NCI-H526 (cell line): ENCODE measurements around the gene MRPL42.
"Not testable (repeated sequence)": the region's sequence is repeated elsewhere in the genome, so short reads cannot be mapped to it uniquely, and the experiment has no call there.

ENCODE experiments used
- DNase-seq, 2 experiments: peaks; one replicate each; lab custom pipeline; 2025; lab: John Stamatoyannopoulos, UW

MRPL42 gene

DNA sequence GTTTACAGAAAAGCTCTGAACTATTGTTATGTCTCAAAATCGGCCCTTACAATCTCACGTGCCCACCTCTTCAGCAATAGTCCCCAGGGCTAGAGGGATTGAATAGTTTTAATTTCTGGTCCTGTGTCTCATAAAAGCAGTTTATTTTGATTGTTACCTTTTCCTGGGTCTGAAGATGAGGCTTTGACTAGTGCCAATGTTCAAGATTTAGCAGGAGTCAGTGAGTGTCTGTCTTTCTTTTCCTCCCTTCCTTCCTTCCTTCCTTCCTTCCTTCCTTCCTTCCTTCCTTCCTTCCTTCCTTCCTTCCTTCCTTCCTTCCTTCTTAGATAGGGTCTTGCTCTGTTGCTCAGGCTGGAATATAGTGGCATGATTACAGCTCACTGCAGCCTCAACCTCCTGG is 80.5 kb downstream of the MRPL42 start:
- no peak for DNase-seq

DNA sequence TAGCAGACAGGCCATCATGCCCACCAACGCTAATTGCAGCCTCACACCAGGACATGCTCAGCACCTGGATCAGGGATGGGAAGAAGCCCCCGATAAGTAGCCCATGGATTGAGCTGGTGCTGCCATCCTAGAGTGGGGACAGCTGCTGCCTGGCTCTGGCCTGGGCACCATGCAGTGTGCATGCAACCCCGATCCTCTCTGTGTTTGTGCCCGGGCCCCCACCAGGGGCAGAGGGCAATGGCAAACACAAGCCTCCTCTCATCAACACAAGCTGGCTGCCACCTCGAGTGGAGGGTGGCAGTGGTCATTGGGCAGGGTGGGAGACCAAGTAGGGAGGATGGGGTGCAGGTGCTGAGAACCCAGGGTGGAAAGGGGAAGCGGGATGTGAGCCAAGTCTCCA is 81.9 kb downstream of the MRPL42 start:
- no peak for DNase-seq

- DNase-seq = no peak
Measured at GRCh38 chr12:93550748-93551611, 83.7 kb downstream of the MRPL42 start.

- no peak for DNase-seq
Measured at GRCh38 chr12:93552427-93552826, 85.1 kb downstream of the MRPL42 start.

- DNase-seq = not testable (repeated sequence)
Measured at GRCh38 chr12:93557879-93558278, 90.6 kb downstream of the MRPL42 start.

DNA sequence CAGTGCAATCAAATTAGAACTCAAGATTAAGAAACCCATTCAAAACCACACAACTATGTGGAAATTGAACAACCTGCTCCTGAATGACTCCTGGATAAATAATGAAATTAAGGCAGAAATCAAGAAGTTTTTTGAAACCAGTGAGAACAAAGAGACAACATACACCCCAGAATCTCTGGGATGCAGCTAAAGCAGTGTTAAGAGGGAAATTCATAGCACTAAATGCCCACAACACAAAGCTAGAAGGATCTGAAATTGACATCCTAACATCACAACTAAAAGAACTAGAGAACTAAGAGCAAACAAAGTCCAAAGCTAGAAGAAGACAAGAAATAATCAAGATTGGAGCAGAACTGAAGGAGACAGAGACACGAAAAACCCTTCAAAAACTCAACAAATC is 91.4 kb downstream of the MRPL42 start:
- not testable (repeated sequence) for DNase-seq

GRCh38 chr12:93563807-93564538 is 96.7 kb downstream of the MRPL42 start:
- DNase-seq = peak in 1 of 2 experiments; percentile 12

GRCh38 chr12:93565760-93566159 is 98.4 kb downstream of the MRPL42 start:
- no peak for DNase-seq
